ENCODE data around the gene PRIMA1.

Gene PRIMA1

GRCh38 chr14:93731753-93732152 lies 56.5 kb downstream of the PRIMA1 start:
- DNase-seq (ENCODE audit: low read depth), result no peak

- no peak for DNase-seq (ENCODE audit: low read depth)
These were observed 58.3 kb downstream of the PRIMA1 start for GRCh38 chr14:93729993-93730392.

GRCh38 chr14:93728651-93729016 lies 59.7 kb downstream of the PRIMA1 start:
- no peak for DNase-seq (ENCODE audit: low read depth)

- DNase-seq (ENCODE audit: low read depth), result no peak
These were observed 60.2 kb downstream of the PRIMA1 start for GRCh38 chr14:93727917-93728650.

- DNase-seq (ENCODE audit: low read depth), result no peak
These were observed 61.1 kb downstream of the PRIMA1 start for GRCh38 chr14:93727039-93727740.

- DNase-seq (ENCODE audit: low read depth), result no peak
These were observed 62.3 kb downstream of the PRIMA1 start for GRCh38 chr14:93725993-93726392.

- no peak for DNase-seq (ENCODE audit: low read depth)
These were observed 63.2 kb downstream of the PRIMA1 start for GRCh38 chr14:93725002-93725582.

- DNase-seq (ENCODE audit: low read depth), result no peak
These were observed 65.3 kb downstream of the PRIMA1 start for GRCh38 chr14:93723001-93723400.

- DNase-seq (ENCODE audit: low read depth), result no peak
These were observed 67.3 kb downstream of the PRIMA1 start for GRCh38 chr14:93720981-93721483.

GRCh38 chr14:93720076-93720815 lies 68.0 kb downstream of the PRIMA1 start:
- DNase-seq (ENCODE audit: low read depth), result no peak

GRCh38 chr14:93719256-93719655 lies 69.0 kb downstream of the PRIMA1 start:
- no peak for DNase-seq (ENCODE audit: low read depth)

- no peak for DNase-seq (ENCODE audit: low read depth)
These were observed 70.5 kb downstream of the PRIMA1 start for GRCh38 chr14:93717668-93718320.

GRCh38 chr14:93716746-93717667 lies 71.3 kb downstream of the PRIMA1 start:
- no peak for DNase-seq (ENCODE audit: low read depth)

GRCh38 chr14:93716002-93716745 lies 72.1 kb downstream of the PRIMA1 start:
- no peak for DNase-seq (ENCODE audit: low read depth)

GRCh38 chr14:93715279-93715927 lies 72.9 kb downstream of the PRIMA1 start:
- no peak for DNase-seq (ENCODE audit: low read depth)

GRCh38 chr14:93714605-93715004 lies 73.7 kb downstream of the PRIMA1 start:
- no peak for DNase-seq (ENCODE audit: low read depth)

- DNase-seq (ENCODE audit: low read depth), result no peak
These were observed 74.4 kb downstream of the PRIMA1 start for GRCh38 chr14:93713726-93714405.

- no peak for DNase-seq (ENCODE audit: low read depth)
These were observed 75.2 kb downstream of the PRIMA1 start for GRCh38 chr14:93712838-93713724.

Data from HS-5 (cell line).